B cell (primary cell): Measurements from ENCODE around the gene LIFR. TPM values are rescaled to one million over a fixed set of nuclear protein-coding genes. Genes with fewer than 3 reads are reported as not detected.

Source experiments
- ATAC-seq: fragments of 200-7000 bp; cut with Tn5 transposase; one replicate; pipeline ENCODE4 v1.10.0; 2021; ENCODE audit warnings: low read depth, mild to moderate bottlenecking, moderate number of reproducible peaks, moderate library complexity
- CTCF ChIA-PET: fragments of 350-600 bp; sonication (Branson Sonifier 250); formaldehyde crosslinking; loops from one replicate; lab custom pipeline; 2021; ENCODE audit warnings: antibody characterized with exemption, inconsistent platforms; lab: Charles Lee
- POLR2A ChIA-PET: fragments of 350-600 bp; sonication (Branson Sonifier 250); formaldehyde crosslinking; loops from one replicate; lab custom pipeline; 2021; ENCODE audit warnings: antibody characterized with exemption; lab: Charles Lee
- DNase-seq: peaks from one replicate; pipeline ENCODE4 v3.0.0; 2013
- H2AFZ ChIP-seq: 2 replicates; pipeline ENCODE4 v1.6.1; 2012; ENCODE audit warnings: mild to moderate bottlenecking, low read depth, low read length; ENCODE audit not compliant: insufficient read depth, poor library complexity, severe bottlenecking
- H3K27ac ChIP-seq, 2 donors: 1 replicate in 1 of 2; 2 replicates in 1 of 2; pipeline ENCODE4 v1.5.1; 2012 to 2013; ENCODE audit warnings: low read length in 2 of 2, mild to moderate bottlenecking in 2 of 2, moderate library complexity in 1 of 2
- H3K27me3 ChIP-seq, 4 experiments: fragments of 200-600 bp in 1 of 4; sonication (generic) in 1 of 4; replicated peaks in 1 of 4; 1 replicate in 2 of 4; 2 replicates in 2 of 4; pipeline versions ENCODE4 v1.6.1 to v1.7.0; 2013 to 2016; ENCODE audit warnings: low read length in 3 of 4, mild to moderate bottlenecking in 2 of 4, mixed read lengths in 1 of 4, moderate library complexity in 1 of 4; ENCODE audit not compliant: insufficient read depth in 4 of 4, control insufficient read depth in 3 of 4; ENCODE audit errors: control extremely low read depth in 1 of 4
- H3K36me3 ChIP-seq, 2 experiments: replicated peaks in 1 of 2; 1 replicate in 1 of 2; 2 replicates in 1 of 2; pipeline versions ENCODE4 v1.6.1 to v1.7.1; 2013; ENCODE audit warnings: low read length in 1 of 2; ENCODE audit not compliant: insufficient read depth in 2 of 2, control insufficient read depth in 1 of 2; ENCODE audit errors: control extremely low read depth in 1 of 2, extremely low read depth in 1 of 2
- H3K4me1 ChIP-seq, 2 donors: fragments of 200-600 bp in 1 of 2; sonication (generic) in 1 of 2; 1 replicate in 1 of 2; 2 replicates in 1 of 2; pipeline versions ENCODE4 v1.5.1 to v1.6.1; 2013 to 2017; ENCODE audit warnings: low read length in 2 of 2; ENCODE audit not compliant: control insufficient read depth in 2 of 2, insufficient read depth in 2 of 2
- H3K4me2 ChIP-seq: replicated peaks from 2 replicates; pipeline ENCODE3; 2012; ENCODE audit warnings: mild to moderate bottlenecking, low read depth, low read length; ENCODE audit not compliant: poor library complexity, severe bottlenecking
- H3K4me3 ChIP-seq, 5 experiments: fragments of 200-600 bp in 1 of 5; sonication (generic) in 1 of 5; 1 replicate in 3 of 5; 2 replicates in 2 of 5; pipeline versions ENCODE4 v1.5.1 to v1.7.0; 2011 to 2016; ENCODE audit warnings: low read length in 4 of 5, mild to moderate bottlenecking in 4 of 5, low read depth in 2 of 5, control low read depth in 1 of 5, moderate library complexity in 1 of 5; ENCODE audit not compliant: insufficient read depth in 1 of 5; ENCODE audit errors: control extremely low read depth in 1 of 5, extremely low read depth in 1 of 5
- H3K79me2 ChIP-seq: fragments of 200-600 bp; sonication (generic); one replicate; pipeline ENCODE4 v1.6.0; 2016; ENCODE audit warnings: low read length; ENCODE audit not compliant: control insufficient read depth, insufficient read depth
- H3K9ac ChIP-seq: fragments of 200-600 bp; sonication (generic); 2 replicates; pipeline ENCODE4 v1.6.1; 2017; ENCODE audit warnings: mild to moderate bottlenecking, low read length, moderate library complexity
- H3K9me3 ChIP-seq, 3 donors: one replicate each; pipeline versions ENCODE4 v1.6.1 to v1.7.1; 2013; ENCODE audit warnings: low read length in 2 of 3; ENCODE audit not compliant: control insufficient read depth in 2 of 3, insufficient read depth in 1 of 3; ENCODE audit errors: control extremely low read depth in 1 of 3
- H4K20me1 ChIP-seq: 2 replicates; pipeline ENCODE4 v1.6.0; 2012; ENCODE audit warnings: mild to moderate bottlenecking, low read length; ENCODE audit not compliant: insufficient read depth, control insufficient read depth, poor library complexity, severe bottlenecking
- H3K27ac Mint-ChIP-seq: one replicate; pipeline ENCODE4 v1.8.0; 2021; ENCODE audit warnings: mixed read lengths
- H3K27me3 Mint-ChIP-seq: one replicate; pipeline ENCODE4 v1.8.0; 2021; ENCODE audit warnings: mixed read lengths
- H3K4me1 Mint-ChIP-seq: one replicate; pipeline ENCODE4 v1.8.0; 2021; ENCODE audit warnings: mixed read lengths
- H3K4me3 Mint-ChIP-seq: one replicate; pipeline ENCODE4 v1.8.0; 2021; ENCODE audit warnings: mixed read lengths
- H3K9me3 Mint-ChIP-seq: one replicate; pipeline ENCODE4 v1.8.0; 2022; ENCODE audit warnings: mixed read lengths; ENCODE audit not compliant: insufficient read depth
- CTCF ChIP-seq: fragments of 200-600 bp; IDR thresholded peaks from one replicate; pipeline ENCODE4 v1.8.0; 2022; ENCODE audit warnings: antibody characterized with exemption, mild to moderate bottlenecking
- EZH2 ChIP-seq: IDR thresholded peaks from 2 replicates; pipeline ENCODE4 v1.6.1; 2012; ENCODE audit warnings: borderline replicate concordance, low read depth, mild to moderate bottlenecking, moderate library complexity, low read length; ENCODE audit not compliant: insufficient read depth, poor library complexity, severe bottlenecking
- WGBS: methylation state at CpG from one replicate; pipeline ENCODE4 v1.1.5; 2013; ENCODE audit warnings: missing lambda C conversion rate; ENCODE audit not compliant: insufficient coverage; 5-methylcytosine and 5-hydroxymethylcytosine counted together
- intact Hi-C: fragments of 100-400 bp; cut with micrococcal nuclease; formaldehyde crosslinking; loops from one replicate; pipeline ENCODE4 v1.10.0; 2022
- polyA plus RNA-seq: library from polyadenylated mRNA; depleted of rRNA; stranded (reverse); fragments of >200 nt; gene quantifications from 2 replicates; pipeline ENCODE4 v1.2.3, GENCODE V29; 2012
- total RNA-seq, 2 donors: library from RNA; stranded (reverse); fragments of 120-200 nt in 1 of 2; gene quantifications; 1 replicate in 1 of 2; 2 replicates in 1 of 2; pipeline versions ENCODE4 v1.2.3 to v1.2.4, GENCODE V29; 2013 to 2022

Gene LIFR
- total and polyA plus RNA-seq, 2 donors (not counting 1 experiment from before 2014, with no cell fraction given): not detected

- 87% methylated on average over 1 of the region's 2 CpGs for WGBS
- POLR2A ChIA-PET: no interaction called here
- no peak for TF ChIP-seq CTCF
- no peak for TF ChIP-seq EZH2
Measured at GRCh38 chr5:38538161-38538560, 18.3 kb downstream of the LIFR start.

GRCh38 chr5:38537505-38537904, 18.9 kb downstream of the LIFR start:
- Histone ChIP-seq H2AFZ (no peak overlapping the region), H3K9me3 (no peaks in the 10 kb centered on the region), H3K9ac (no peak overlapping the region), H3K27me3 (peaks cover 0 to 6% (median 3%) of the 10 kb centered on the region in 4 experiments), H3K4me2 (no peak overlapping the region), H3K36me3 (no peaks in the 10 kb centered on the region), H3K27ac (no peak overlapping the region), H3K79me2 (no peaks in the 10 kb centered on the region), H3K4me1 (no peaks in the 10 kb centered on the region), H3K4me3 (no peak overlapping the region), H4K20me1 (no peaks in the 10 kb centered on the region)
- TF ChIP-seq CTCF (no peak), EZH2 (no peak)
- H3K27me3 Mint-ChIP-seq: peaks cover 36% of the 10 kb centered on the region
- ATAC-seq (no peak), DNase-seq (no peak)
- no peak overlapping the region for H3K4me3 Mint-ChIP-seq
- ChIA-PET CTCF (no interaction called here), POLR2A (no interaction called here)
- H3K4me1 Mint-ChIP-seq: no peaks in the 10 kb centered on the region
- no peak overlapping the region for H3K27ac Mint-ChIP-seq
- no peaks in the 10 kb centered on the region for H3K9me3 Mint-ChIP-seq
- intact Hi-C loops: no loop called here
- 60% methylated on average over 1 of the region's 4 CpGs for WGBS

More at GRCh38 chr5:38538161-38538560, 18.3 kb downstream of the LIFR start:
- H3K4me2 ChIP-seq: no peak overlapping the region
- CTCF ChIA-PET: no interaction called here
- H3K27me3 ChIP-seq: peaks cover 0 to 6% (median 3%) of the 10 kb centered on the region in 4 experiments
- H3K4me3 ChIP-seq: no peak overlapping the region
- no peaks in the 10 kb centered on the region for H3K79me2 ChIP-seq
- intact Hi-C loops: no loop called here
- no peaks in the 10 kb centered on the region for H3K4me1 Mint-ChIP-seq
- no peaks in the 10 kb centered on the region for H3K4me1 ChIP-seq
- H3K9me3 Mint-ChIP-seq: no peaks in the 10 kb centered on the region
- no peak overlapping the region for H3K9ac ChIP-seq
- H3K4me3 Mint-ChIP-seq: no peak overlapping the region
- H4K20me1 ChIP-seq: no peaks in the 10 kb centered on the region
- no peaks in the 10 kb centered on the region for H3K9me3 ChIP-seq
- ATAC-seq (no peak), DNase-seq (no peak)
- H3K27ac Mint-ChIP-seq: no peak overlapping the region
- H2AFZ ChIP-seq: no peak overlapping the region
- peaks cover 40% of the 10 kb centered on the region for H3K27me3 Mint-ChIP-seq
- H3K36me3 ChIP-seq: no peaks in the 10 kb centered on the region
- no peak overlapping the region for H3K27ac ChIP-seq
